SH-SY5Y (cell line): ENCODE measurements around the gene ARHGAP1.

ENCODE experiments used
- GATA2 ChIP-seq: IDR thresholded peaks from 2 replicates; pipeline ENCODE4 v1.6.1; 2011; ENCODE audit warnings: mild to moderate bottlenecking, low read depth, low read length
- GATA3 ChIP-seq: IDR thresholded peaks from 2 replicates; pipeline ENCODE4 v1.6.1; 2011; ENCODE audit warnings: low read depth, mild to moderate bottlenecking, low read length, moderate library complexity

The ARHGAP1 gene

GRCh38 chr11:46700241-46701077, at the start of gene ARHGAP1, which contains the start of gene ZNF408:
Gene ARHGAP1 (minus strand): TSS chr11:46700619. CDS start chr11:46696107, 4,512 bp downstream.
Gene ZNF408 (plus strand): TSS chr11:46701031. CDS start chr11:46701048, 17 bp downstream.
- no peak for TF ChIP-seq GATA2
- TF ChIP-seq GATA3: no peak

GRCh38 chr11:46747150-46747549, 46.7 kb upstream of the ARHGAP1 start:
- no peak for TF ChIP-seq GATA3

GRCh38 chr11:46745995-46746394, 45.6 kb upstream of the ARHGAP1 start:
- TF ChIP-seq GATA2 (no peak), GATA3 (no peak)

- TF ChIP-seq GATA3 (no peak), GATA2 (no peak)
Observed at GRCh38 chr11:46745328-46745727, 44.9 kb upstream of the ARHGAP1 start.

GRCh38 chr11:46743693-46744339, 43.4 kb upstream of the ARHGAP1 start:
- TF ChIP-seq GATA3: no peak
- no peak for TF ChIP-seq GATA2

- TF ChIP-seq GATA2 (no peak), GATA3 (no peak)
Observed at GRCh38 chr11:46743043-46743442, 42.6 kb upstream of the ARHGAP1 start.

GRCh38 chr11:46741600-46742484, 41.4 kb upstream of the ARHGAP1 start:
- TF ChIP-seq GATA2: no peak
- no peak for TF ChIP-seq GATA3

- TF ChIP-seq GATA3 (no peak), GATA2 (no peak)
Observed at GRCh38 chr11:46738887-46739286, 38.5 kb upstream of the ARHGAP1 start.

GRCh38 chr11:46737699-46738098, 37.3 kb upstream of the ARHGAP1 start:
- TF ChIP-seq GATA2 (no peak), GATA3 (no peak)

- TF ChIP-seq GATA3: no peak
- TF ChIP-seq GATA2: no peak
Observed at GRCh38 chr11:46736615-46737014, 36.2 kb upstream of the ARHGAP1 start.

- TF ChIP-seq GATA3 (no peak), GATA2 (no peak)
Observed at GRCh38 chr11:46736146-46736545, 35.7 kb upstream of the ARHGAP1 start.

GRCh38 chr11:46733234-46733633, 32.8 kb upstream of the ARHGAP1 start:
- TF ChIP-seq GATA3 (no peak), GATA2 (no peak)

GRCh38 chr11:46731545-46731944, 31.1 kb upstream of the ARHGAP1 start:
- TF ChIP-seq GATA3 (no peak), GATA2 (no peak)
